ENCODE data around the gene NFXL1. TPM values are rescaled to one million over a fixed set of nuclear protein-coding genes. Genes with fewer than 3 reads are reported as not detected.

The NFXL1 gene
- polyA plus RNA-seq, 1 donor (not counting 4 experiments of a cell fraction or from before 2014, with no cell fraction given) = 16.5 TPM

DNA sequence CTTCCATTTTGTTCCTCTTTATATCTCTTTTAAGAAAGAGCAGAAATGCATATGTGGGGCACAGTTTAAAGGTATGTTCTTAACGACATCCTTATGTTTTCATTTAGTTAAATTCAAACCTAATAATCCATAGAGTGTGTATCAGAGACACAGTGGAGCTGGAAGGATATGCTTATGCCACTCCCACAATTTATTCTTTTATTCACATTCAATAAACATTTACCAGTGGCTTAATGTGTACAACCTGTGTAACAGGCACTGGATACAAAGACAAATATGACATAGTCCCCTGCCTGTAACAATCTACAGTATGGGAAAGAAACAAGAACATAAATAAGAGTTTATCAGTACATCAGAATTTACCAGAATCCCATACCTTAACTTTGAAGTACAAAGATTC is 54.1 kb downstream of the NFXL1 start:
- Histone ChIP-seq H3K9me1 (ENCODE audit: control insufficient read depth, extremely low read depth, insufficient read depth, low read length) (no peaks in the 10 kb centered on the region), H3K27ac (ENCODE audit: control insufficient read depth, insufficient read depth, low read length) (no peak overlapping the region), H2AFZ (ENCODE audit: control insufficient read depth, low read length) (no peak overlapping the region), H3K9ac (ENCODE audit: control insufficient read depth, extremely low read depth, insufficient read depth, low read length) (no peak overlapping the region), H3K4me1 (ENCODE audit: control insufficient read depth, extremely low read depth, insufficient read depth, low read length) (no peaks in the 10 kb centered on the region), H4K20me1 (ENCODE audit: control insufficient read depth, extremely low read depth, insufficient read depth, low read length) (no peaks in the 10 kb centered on the region), H3K9me3 (ENCODE audit: control insufficient read depth, low read depth, low read length) (no peaks in the 10 kb centered on the region), H3K27me3 (ENCODE audit: control insufficient read depth, extremely low read depth, insufficient read depth, low read length) (no peaks in the 10 kb centered on the region), H3K4me2 (ENCODE audit: control insufficient read depth, extremely low read depth, insufficient read depth, low read depth, low read length) (no peak overlapping the region), H3K79me2 (ENCODE audit: control insufficient read depth, insufficient read depth, low read length) (no peaks in the 10 kb centered on the region), H3K4me3 (ENCODE audit: control insufficient read depth in 2 of 3, extremely low read depth in 1 of 3, insufficient read depth in 2 of 3, low read depth in 1 of 3, low read length in 3 of 3) (no peak overlapping the region), H3K36me3 (ENCODE audit: control insufficient read depth in 2 of 2, extremely low read depth in 1 of 2, insufficient read depth in 2 of 2, low read length in 2 of 2) (peaks cover 0 to 2% of the 10 kb centered on the region in 2 experiments)
- no peak for TF ChIP-seq CTCF (optimal IDR thresholded peaks at IDR 0.05 in 1 of 3, IDR thresholded peaks at IDR 0.05 in 1 of 3, conservative IDR thresholded peaks at IDR 0.05 in 1 of 3; ENCODE audit: extremely low read depth in 1 of 3, insufficient read depth in 2 of 3, low read length in 3 of 3)
- TF ChIP-seq EZH2 (IDR thresholded peaks at IDR 0.05; ENCODE audit: low read length) = no peak
- no peak for DNase-seq (ENCODE audit: low read depth, low spot score)
- no peak for FAIRE-seq
- dilution Hi-C loops (cut with MboI; ENCODE audit: extremely low pct_ligation_motif_present, low sequenced_read_pairs) = no loop called here

GRCh38 chr4:47858006-47858405 is 56.4 kb downstream of the NFXL1 start:
- Histone ChIP-seq H3K27ac (ENCODE audit: control insufficient read depth, insufficient read depth, low read length) (no peak overlapping the region), H3K9me3 (ENCODE audit: control insufficient read depth, low read depth, low read length) (no peaks in the 10 kb centered on the region), H4K20me1 (ENCODE audit: control insufficient read depth, extremely low read depth, insufficient read depth, low read length) (no peaks in the 10 kb centered on the region), H3K36me3 (ENCODE audit: control insufficient read depth in 2 of 2, extremely low read depth in 1 of 2, insufficient read depth in 2 of 2, low read length in 2 of 2) (peaks cover 2 to 10% of the 10 kb centered on the region in 2 experiments), H3K9ac (ENCODE audit: control insufficient read depth, extremely low read depth, insufficient read depth, low read length) (no peak overlapping the region), H2AFZ (ENCODE audit: control insufficient read depth, low read length) (no peak overlapping the region), H3K27me3 (ENCODE audit: control insufficient read depth, extremely low read depth, insufficient read depth, low read length) (no peaks in the 10 kb centered on the region), H3K4me3 (ENCODE audit: control insufficient read depth in 2 of 3, extremely low read depth in 1 of 3, insufficient read depth in 2 of 3, low read depth in 1 of 3, low read length in 3 of 3) (no peak overlapping the region), H3K9me1 (ENCODE audit: control insufficient read depth, extremely low read depth, insufficient read depth, low read length) (no peaks in the 10 kb centered on the region), H3K79me2 (ENCODE audit: control insufficient read depth, insufficient read depth, low read length) (no peaks in the 10 kb centered on the region), H3K4me2 (ENCODE audit: control insufficient read depth, extremely low read depth, insufficient read depth, low read depth, low read length) (no peak overlapping the region), H3K4me1 (ENCODE audit: control insufficient read depth, extremely low read depth, insufficient read depth, low read length) (no peaks in the 10 kb centered on the region)
- dilution Hi-C loops (cut with MboI; ENCODE audit: extremely low pct_ligation_motif_present, low sequenced_read_pairs) = no loop called here
- DNase-seq (ENCODE audit: low read depth, low spot score) (no peak), FAIRE-seq (no peak)
- TF ChIP-seq EZH2 (IDR thresholded peaks at IDR 0.05; ENCODE audit: low read length) (no peak), CTCF (optimal IDR thresholded peaks at IDR 0.05 in 1 of 3, IDR thresholded peaks at IDR 0.05 in 1 of 3, conservative IDR thresholded peaks at IDR 0.05 in 1 of 3; ENCODE audit: extremely low read depth in 1 of 3, insufficient read depth in 2 of 3, low read length in 3 of 3) (no peak)
